Keratinocyte (primary cell): ENCODE data around the gene FAM78B. TPM values are rescaled to one million over a fixed set of nuclear protein-coding genes. Genes with fewer than 3 reads are reported as not detected.

Experiments used
- DNase-seq: peaks from one replicate; pipeline ENCODE4 v3.0.0-alpha.2; 2011; ENCODE audit warnings: low read depth, missing footprints, low spot score
- FAIRE-seq: peaks from 2 replicates; lab custom pipeline; 2011; peaks lifted over from hg19 to GRCh38; lab: Jason Lieb, UNC
- H2AFZ ChIP-seq: 2 replicates; pipeline ENCODE4 v1.6.0; 2012; ENCODE audit warnings: low read length, control low read depth, inconsistent platforms; ENCODE audit not compliant: control insufficient read depth
- H3K27ac ChIP-seq: 2 replicates; pipeline ENCODE4 v1.5.1; 2011; ENCODE audit warnings: low read length; ENCODE audit not compliant: control insufficient read depth, insufficient read depth
- H3K27me3 ChIP-seq: 3 replicates; pipeline ENCODE4 v1.6.0; 2011; ENCODE audit warnings: low read length; ENCODE audit not compliant: control insufficient read depth, insufficient read depth; ENCODE audit errors: extremely low read depth
- H3K36me3 ChIP-seq, 2 experiments: 2 replicates in 1 of 2; 3 replicates in 1 of 2; pipeline ENCODE4 v1.5.1; 2011; ENCODE audit warnings: low read length in 2 of 2, mild to moderate bottlenecking in 1 of 2; ENCODE audit not compliant: control insufficient read depth in 2 of 2, insufficient read depth in 2 of 2; ENCODE audit errors: extremely low read depth in 1 of 2
- H3K4me1 ChIP-seq: 3 replicates; pipeline ENCODE4 v1.5.1; 2011; ENCODE audit warnings: low read length; ENCODE audit not compliant: control insufficient read depth, insufficient read depth; ENCODE audit errors: extremely low read depth
- H3K4me2 ChIP-seq: 3 replicates; pipeline ENCODE4 v1.6.0; 2011; ENCODE audit warnings: low read depth, low read length; ENCODE audit not compliant: control insufficient read depth, insufficient read depth; ENCODE audit errors: extremely low read depth
- H3K4me3 ChIP-seq, 3 experiments: fragments of 200-600 bp in 1 of 3; sonication (generic) in 1 of 3; 2 replicates in 2 of 3; 3 replicates in 1 of 3; pipeline ENCODE4 v1.5.1; 2011 to 2016; ENCODE audit warnings: low read length in 3 of 3, mild to moderate bottlenecking in 3 of 3, control low read depth in 2 of 3, inconsistent platforms in 1 of 3, low read depth in 1 of 3, mixed read lengths in 1 of 3, mixed run types in 1 of 3, moderate library complexity in 1 of 3; ENCODE audit not compliant: control insufficient read depth in 2 of 3, insufficient read depth in 2 of 3; ENCODE audit errors: extremely low read depth in 1 of 3
- H3K79me2 ChIP-seq: 2 replicates; pipeline ENCODE4 v1.6.0; 2012; ENCODE audit warnings: low read length; ENCODE audit not compliant: control insufficient read depth, insufficient read depth
- H3K9ac ChIP-seq: 3 replicates; pipeline ENCODE4 v1.6.0; 2011; ENCODE audit warnings: low read length; ENCODE audit not compliant: control insufficient read depth, insufficient read depth; ENCODE audit errors: extremely low read depth
- H3K9me1 ChIP-seq: 3 replicates; pipeline ENCODE4 v1.6.0; 2011; ENCODE audit warnings: low read length; ENCODE audit not compliant: control insufficient read depth, insufficient read depth; ENCODE audit errors: extremely low read depth
- H3K9me3 ChIP-seq: 2 replicates; pipeline ENCODE4 v1.5.1; 2012; ENCODE audit warnings: low read depth, low read length; ENCODE audit not compliant: control insufficient read depth
- H4K20me1 ChIP-seq: 3 replicates; pipeline ENCODE4 v1.6.0; 2011; ENCODE audit warnings: low read length; ENCODE audit not compliant: control insufficient read depth, insufficient read depth; ENCODE audit errors: extremely low read depth
- EZH2 ChIP-seq: IDR thresholded peaks from one replicate; pipeline ENCODE4 v1.6.1; 2012; ENCODE audit warnings: inconsistent platforms, mild to moderate bottlenecking, low read length, moderate library complexity
- dilution Hi-C: fragments of 300-500 bp; cut with MboI; formaldehyde crosslinking; loops from one replicate; pipeline ENCODE4 v1.7.0; 2020; ENCODE audit warnings: low sequenced_read_pairs; ENCODE audit not compliant: extremely low pct_ligation_motif_present
- polyA plus RNA-seq, 5 experiments: library from polyadenylated mRNA; depleted of rRNA in 3 of 5; stranded (reverse) in 3 of 5; stranded (forward) in 1 of 5; unstranded in 1 of 5; fragments of >200 nt; gene quantifications; 1 replicate in 1 of 5; 2 replicates in 3 of 5; 3 replicates in 1 of 5; pipeline versions ENCODE4 v1.2.1 to v1.2.3, GENCODE V29; 2011 to 2012; ENCODE audit warnings: missing spikeins in 2 of 5, low read depth in 1 of 5, low replicate concordance in 1 of 5
- small RNA-seq, 3 experiments: library from RNA; depleted of rRNA; stranded (forward); fragments of <200 nt; gene quantifications; one replicate each; pipeline ENCODE3, GENCODE V24; 2012; ENCODE audit warnings: low read depth in 3 of 3, low replicate concordance in 1 of 3; ENCODE audit not compliant: insufficient read length in 3 of 3
- TF ChIP-seq, protein P1 (sequence below), 3 experiments: IDR thresholded peaks in 1 of 3; conservative IDR thresholded peaks in 1 of 3; optimal IDR thresholded peaks in 1 of 3; 2 replicates in 2 of 3; 3 replicates in 1 of 3; pipeline versions ENCODE3 to v1.5.1; 2011; ENCODE audit warnings: low read length in 3 of 3, mild to moderate bottlenecking in 3 of 3, moderate library complexity in 2 of 3, control low read depth in 1 of 3, inconsistent platforms in 1 of 3; ENCODE audit not compliant: insufficient read depth in 2 of 3; ENCODE audit errors: extremely low read depth in 1 of 3

Gene FAM78B
- polyA plus RNA-seq, 1 donor (not counting 4 experiments of a cell fraction or from before 2014, with no cell fraction given), result 0.07 TPM

DNA sequence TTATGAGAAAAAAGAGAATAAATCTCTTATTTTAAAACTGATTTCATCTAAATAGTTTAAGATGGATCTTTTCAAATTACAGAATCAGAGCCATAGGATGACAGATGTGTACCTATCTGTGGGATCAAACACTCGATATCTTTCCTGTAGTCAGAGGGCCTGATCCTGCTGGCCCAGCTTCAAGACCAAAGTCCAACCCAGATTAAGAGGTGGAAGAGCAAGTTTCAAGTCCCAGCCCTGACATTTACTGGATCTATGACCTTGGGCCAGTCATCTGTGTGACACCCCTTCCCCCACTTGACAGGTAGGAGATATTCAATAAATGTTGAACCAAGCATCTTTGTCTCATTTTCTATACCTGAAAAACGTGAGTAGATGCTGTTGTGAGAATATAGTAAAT, 140.7 kb downstream of the FAM78B start:
- no peaks in the 10 kb centered on the region for H3K27me3 ChIP-seq
- H3K36me3 ChIP-seq, result no peaks in the 10 kb centered on the region
- H3K9me3 ChIP-seq, result no peaks in the 10 kb centered on the region
- H3K9ac ChIP-seq, result no peak overlapping the region
- H3K4me2 ChIP-seq, result no peak overlapping the region
- H2AFZ ChIP-seq, result no peak overlapping the region
- TF ChIP-seq, protein P1, sequence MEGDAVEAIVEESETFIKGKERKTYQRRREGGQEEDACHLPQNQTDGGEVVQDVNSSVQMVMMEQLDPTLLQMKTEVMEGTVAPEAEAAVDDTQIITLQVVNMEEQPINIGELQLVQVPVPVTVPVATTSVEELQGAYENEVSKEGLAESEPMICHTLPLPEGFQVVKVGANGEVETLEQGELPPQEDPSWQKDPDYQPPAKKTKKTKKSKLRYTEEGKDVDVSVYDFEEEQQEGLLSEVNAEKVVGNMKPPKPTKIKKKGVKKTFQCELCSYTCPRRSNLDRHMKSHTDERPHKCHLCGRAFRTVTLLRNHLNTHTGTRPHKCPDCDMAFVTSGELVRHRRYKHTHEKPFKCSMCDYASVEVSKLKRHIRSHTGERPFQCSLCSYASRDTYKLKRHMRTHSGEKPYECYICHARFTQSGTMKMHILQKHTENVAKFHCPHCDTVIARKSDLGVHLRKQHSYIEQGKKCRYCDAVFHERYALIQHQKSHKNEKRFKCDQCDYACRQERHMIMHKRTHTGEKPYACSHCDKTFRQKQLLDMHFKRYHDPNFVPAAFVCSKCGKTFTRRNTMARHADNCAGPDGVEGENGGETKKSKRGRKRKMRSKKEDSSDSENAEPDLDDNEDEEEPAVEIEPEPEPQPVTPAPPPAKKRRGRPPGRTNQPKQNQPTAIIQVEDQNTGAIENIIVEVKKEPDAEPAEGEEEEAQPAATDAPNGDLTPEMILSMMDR (optimal IDR thresholded peaks at IDR 0.05 in 1 of 3, IDR thresholded peaks at IDR 0.05 in 1 of 3, conservative IDR thresholded peaks at IDR 0.05 in 1 of 3; ENCODE audit: extremely low read depth in 1 of 3, insufficient read depth in 2 of 3, low read length in 3 of 3), result no peak
- H3K9me1 ChIP-seq, result no peaks in the 10 kb centered on the region
- H3K4me3 ChIP-seq, result no peak overlapping the region
- no peaks in the 10 kb centered on the region for H3K4me1 ChIP-seq
- no peaks in the 10 kb centered on the region for H4K20me1 ChIP-seq
- H3K27ac ChIP-seq, result no peak overlapping the region
- H3K79me2 ChIP-seq, result no peaks in the 10 kb centered on the region
- no peak for DNase-seq
- FAIRE-seq, result no peak
- dilution Hi-C loops, result no loop called here

DNA sequence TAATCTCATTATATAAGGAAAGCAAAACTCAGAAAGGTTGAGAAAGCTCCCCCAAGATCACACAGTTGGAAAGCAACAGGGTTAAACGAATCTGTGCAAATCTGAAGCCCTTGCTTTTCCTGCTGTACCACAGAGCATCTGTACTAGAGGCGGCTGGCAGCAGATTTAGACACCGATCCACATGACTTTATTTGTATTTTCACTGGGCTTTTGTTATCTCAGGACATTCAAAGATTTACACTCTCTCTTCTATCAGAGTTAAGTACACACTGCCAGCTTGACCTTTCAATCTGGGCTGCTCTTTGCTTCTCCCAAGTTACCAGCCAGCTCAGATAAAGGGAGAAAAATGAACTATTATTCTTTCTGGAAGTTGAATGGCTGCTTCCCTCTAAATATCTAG, 146.6 kb downstream of the FAM78B start:
- Histone ChIP-seq H3K9me1 (no peaks in the 10 kb centered on the region), H4K20me1 (no peaks in the 10 kb centered on the region), H3K79me2 (no peaks in the 10 kb centered on the region), H3K27ac (no peak overlapping the region), H3K4me3 (no peak overlapping the region), H3K9ac (no peak overlapping the region), H3K27me3 (no peaks in the 10 kb centered on the region), H3K4me2 (no peak overlapping the region), H3K4me1 (no peaks in the 10 kb centered on the region), H3K36me3 (no peaks in the 10 kb centered on the region), H3K9me3 (no peaks in the 10 kb centered on the region), H2AFZ (no peak overlapping the region)
- dilution Hi-C loops, result no loop called here
- FAIRE-seq (no peak), DNase-seq (no peak)
- TF ChIP-seq EZH2, result no peak
- TF ChIP-seq, protein P1 (optimal IDR thresholded peaks at IDR 0.05 in 1 of 3, IDR thresholded peaks at IDR 0.05 in 1 of 3, conservative IDR thresholded peaks at IDR 0.05 in 1 of 3; ENCODE audit: extremely low read depth in 1 of 3, insufficient read depth in 2 of 3, low read length in 3 of 3), result no peak

Small RNA genes lying within 50 kb of the gene (small RNA-seq; reads per million reads assigned to genes)
- gene MIR921, result 0 reads per million in 3 experiments
- 0 reads per million in 3 experiments for gene RNA5SP64
